Spleen (tissue), 7 donors: ENCODE measurements around the gene SLC25A29.

ENCODE experiments used
- POLR2A ChIP-seq, 3 donors: fragments of 450-650 bp; IDR thresholded peaks; one replicate each; pipeline ENCODE4 v1.5.1; 2017; ENCODE audit warnings: antibody characterized with exemption in 3 of 3, mild to moderate bottlenecking in 1 of 3
- POLR2AphosphoS5 ChIP-seq, 3 donors: sonication (generic); formaldehyde crosslinking; IDR thresholded peaks; one replicate each; pipeline ENCODE4 v1.5.1; 2017; ENCODE audit warnings: antibody characterized with exemption in 3 of 3
- TF ChIP-seq, protein P1 (sequence below), 11 experiments: fragments of 200-600 bp in 7 of 11; fragments of 450-650 bp in 4 of 11; sonication (generic) in 4 of 11; IDR thresholded peaks in 8 of 11; conservative IDR thresholded peaks in 3 of 11; 1 replicate in 7 of 11; 2 replicates in 4 of 11; pipeline versions ENCODE4 v1.4.0 to v1.8.0; 2016 to 2021; ENCODE audit warnings: antibody characterized with exemption in 11 of 11, inconsistent platforms in 4 of 11, mild to moderate bottlenecking in 1 of 11
- donor health status: DM: no; HTN: no; CAD: no; lungs with moderate emphysema.
- donor health status: DM: no; HTN: no; CAD: no.
- donor health status: DM: no; HTN: no; CAD: no.

DNA sequence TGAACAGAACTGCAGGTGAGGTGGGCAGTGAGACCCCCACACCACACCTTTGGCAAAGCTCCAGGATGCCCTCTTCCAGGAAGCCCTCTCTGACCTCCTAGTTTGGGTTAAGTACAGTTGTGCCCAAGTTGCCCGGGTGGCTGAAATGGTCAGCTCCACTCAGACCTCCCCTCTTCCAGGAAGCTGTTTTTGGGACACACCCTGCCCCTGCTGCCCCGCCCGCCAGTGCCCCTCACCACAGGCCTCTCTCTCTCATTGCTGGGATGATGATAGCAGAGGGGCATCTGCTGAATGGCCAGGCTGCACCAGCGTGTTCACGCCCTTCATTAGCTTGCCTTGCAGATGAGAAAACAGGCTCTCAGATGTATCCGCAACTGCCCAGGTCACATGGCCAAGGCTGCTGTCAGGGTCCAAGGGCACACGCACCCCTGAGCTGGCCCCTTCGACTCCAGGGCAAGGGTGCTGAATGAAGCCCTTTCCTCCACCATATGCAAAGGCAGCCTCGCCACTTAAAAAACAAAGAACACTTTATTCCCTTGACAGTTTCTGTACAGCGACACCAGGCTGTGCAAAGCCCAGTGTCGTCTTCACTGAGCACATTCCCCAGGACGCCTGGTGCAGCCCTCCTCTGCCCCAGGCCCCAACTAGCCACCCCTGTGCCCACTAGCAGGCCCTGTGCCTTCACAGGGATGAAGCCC lies 15.5 kb downstream of the SLC25A29 start:
- TF ChIP-seq, protein P1, sequence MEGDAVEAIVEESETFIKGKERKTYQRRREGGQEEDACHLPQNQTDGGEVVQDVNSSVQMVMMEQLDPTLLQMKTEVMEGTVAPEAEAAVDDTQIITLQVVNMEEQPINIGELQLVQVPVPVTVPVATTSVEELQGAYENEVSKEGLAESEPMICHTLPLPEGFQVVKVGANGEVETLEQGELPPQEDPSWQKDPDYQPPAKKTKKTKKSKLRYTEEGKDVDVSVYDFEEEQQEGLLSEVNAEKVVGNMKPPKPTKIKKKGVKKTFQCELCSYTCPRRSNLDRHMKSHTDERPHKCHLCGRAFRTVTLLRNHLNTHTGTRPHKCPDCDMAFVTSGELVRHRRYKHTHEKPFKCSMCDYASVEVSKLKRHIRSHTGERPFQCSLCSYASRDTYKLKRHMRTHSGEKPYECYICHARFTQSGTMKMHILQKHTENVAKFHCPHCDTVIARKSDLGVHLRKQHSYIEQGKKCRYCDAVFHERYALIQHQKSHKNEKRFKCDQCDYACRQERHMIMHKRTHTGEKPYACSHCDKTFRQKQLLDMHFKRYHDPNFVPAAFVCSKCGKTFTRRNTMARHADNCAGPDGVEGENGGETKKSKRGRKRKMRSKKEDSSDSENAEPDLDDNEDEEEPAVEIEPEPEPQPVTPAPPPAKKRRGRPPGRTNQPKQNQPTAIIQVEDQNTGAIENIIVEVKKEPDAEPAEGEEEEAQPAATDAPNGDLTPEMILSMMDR (IDR thresholded peaks at IDR 0.05 in 8 of 11, conservative IDR thresholded peaks at IDR 0.05 in 3 of 11) = no peak
- TF ChIP-seq POLR2A (IDR thresholded peaks at IDR 0.05) (no peak), POLR2AphosphoS5 (IDR thresholded peaks at IDR 0.05) (no peak)
